ENCODE measurements around the gene C2orf92. TPM values are rescaled to one million over a fixed set of nuclear protein-coding genes. Genes with fewer than 3 reads are reported as not detected.
"Not testable (repeated sequence)": the region's sequence is repeated elsewhere in the genome, so short reads cannot be mapped to it uniquely, and the experiment has no call there.

The C2orf92 gene
- 1.4 TPM for polyA plus RNA-seq

- H3K9me3 Mint-ChIP-seq: no peaks in the 10 kb centered on the region
- peaks cover 2% of the 10 kb centered on the region for H3K36me3 Mint-ChIP-seq
- H3K4me1 Mint-ChIP-seq: peaks cover 3 to 6% (median 4%) of the 10 kb centered on the region in 3 donors
- peak within 1 kb of the TSS in 3 of 4 donors; percentile 54 to 73 (median 63) for H3K4me3 Mint-ChIP-seq
- H3K27ac Mint-ChIP-seq: peak within 1 kb of the TSS in 2 of 3 donors; percentile 64 to 77
- H3K27me3 Mint-ChIP-seq: no peaks in the 10 kb centered on the region
These were observed at the start of gene C2orf92 for GRCh38 chr2:97669448-97669847. TSS of gene C2orf92 (plus strand) at chr2:97669713. CDS start at chr2:97669789, 76 bp downstream.

GRCh38 chr2:97620492-97620891, 49.0 kb upstream of the C2orf92 start:
- H3K4me1 Mint-ChIP-seq, H3K36me3 Mint-ChIP-seq, H3K9me3 Mint-ChIP-seq, H3K27ac Mint-ChIP-seq, H3K4me3 Mint-ChIP-seq, H3K27me3 Mint-ChIP-seq: not testable (repeated sequence)

- not testable (repeated sequence) for H3K36me3 Mint-ChIP-seq, H3K27me3 Mint-ChIP-seq, H3K4me1 Mint-ChIP-seq, H3K4me3 Mint-ChIP-seq, H3K9me3 Mint-ChIP-seq, H3K27ac Mint-ChIP-seq
These were observed 46.5 kb upstream of the C2orf92 start for GRCh38 chr2:97622976-97623375.

- H3K36me3 Mint-ChIP-seq, H3K4me3 Mint-ChIP-seq, H3K27ac Mint-ChIP-seq, H3K4me1 Mint-ChIP-seq, H3K9me3 Mint-ChIP-seq, H3K27me3 Mint-ChIP-seq: not testable (repeated sequence)
These were observed 44.0 kb upstream of the C2orf92 start for GRCh38 chr2:97625354-97626048.

- H3K4me1 Mint-ChIP-seq, H3K27ac Mint-ChIP-seq, H3K9me3 Mint-ChIP-seq: not testable (repeated sequence)
These were observed 43.5 kb upstream of the C2orf92 start for GRCh38 chr2:97626049-97626430.

GRCh38 chr2:97644023-97644717, 25.3 kb upstream of the C2orf92 start:
- Mint-ChIP-seq H3K27ac (no peak overlapping the region), H3K4me1 (peaks cover 10 to 20% (median 11%) of the 10 kb centered on the region in 3 donors), H3K36me3 (no peaks in the 10 kb centered on the region), H3K9me3 (no peaks in the 10 kb centered on the region), H3K27me3 (peaks cover 2% of the 10 kb centered on the region), H3K4me3 (peak overlapping the region in 3 of 4 donors; percentile 38 to 69 (median 61))

More at GRCh38 chr2:97626049-97626430, 43.5 kb upstream of the C2orf92 start:
- H3K4me3 Mint-ChIP-seq, H3K36me3 Mint-ChIP-seq, H3K27me3 Mint-ChIP-seq: not testable (repeated sequence)

- Mint-ChIP-seq H3K27ac (peak overlapping the region; percentile 85 to 95 (median 92)), H3K27me3 (no peaks in the 10 kb centered on the region), H3K4me3 (peak overlapping the region; percentile 93 to 97 (median 94)), H3K4me1 (peaks cover 11 to 20% (median 13%) of the 10 kb centered on the region in 3 donors), H3K36me3 (no peaks in the 10 kb centered on the region), H3K9me3 (no peaks in the 10 kb centered on the region)
These were observed 24.3 kb upstream of the C2orf92 start for GRCh38 chr2:97645112-97645694.

GRCh38 chr2:97645695-97646629, 23.6 kb upstream of the C2orf92 start, which contains the start of gene COX5B:
TSS of gene COX5B (plus strand) at chr2:97646062. CDS start at chr2:97646087, 25 bp downstream.
- Mint-ChIP-seq H3K9me3 (no peaks in the 10 kb centered on the region), H3K27ac (peak within 1 kb of the TSS; percentile 85 to 97 (median 95)), H3K4me3 (peak within 1 kb of the TSS; percentile 93 to 97 (median 94)), H3K36me3 (no peaks in the 10 kb centered on the region), H3K27me3 (no peaks in the 10 kb centered on the region), H3K4me1 (peaks cover 11 to 24% (median 13%) of the 10 kb centered on the region in 3 donors)

- Mint-ChIP-seq H3K27ac (peak overlapping the region; percentile 85 to 97 (median 86)), H3K9me3 (no peaks in the 10 kb centered on the region), H3K4me1 (peaks cover 13 to 26% (median 15%) of the 10 kb centered on the region in 3 donors), H3K4me3 (peak overlapping the region; percentile 87 to 95 (median 94)), H3K36me3 (no peaks in the 10 kb centered on the region), H3K27me3 (no peaks in the 10 kb centered on the region)
These were observed 22.5 kb upstream of the C2orf92 start for GRCh38 chr2:97646977-97647376.

- peak overlapping the region in 1 of 4 donors; percentile 77 for H3K4me3 Mint-ChIP-seq
These were observed 18.4 kb upstream of the C2orf92 start for GRCh38 chr2:97651114-97651513.

GRCh38 chr2:97653473-97653872, 16.0 kb upstream of the C2orf92 start:
- Mint-ChIP-seq H3K9me3 (peaks cover 0 to 2% (median 1%) of the 10 kb centered on the region in 3 donors), H3K27me3 (no peaks in the 10 kb centered on the region), H3K27ac (peak overlapping the region in 1 of 3 donors; percentile 19), H3K4me1 (peaks cover 4 to 7% (median 5%) of the 10 kb centered on the region in 3 donors), H3K36me3 (peaks cover 4% of the 10 kb centered on the region), H3K4me3 (peak overlapping the region in 1 of 4 donors; percentile 56)

More at GRCh38 chr2:97651114-97651513, 18.4 kb upstream of the C2orf92 start:
- H3K27me3 Mint-ChIP-seq: no peaks in the 10 kb centered on the region
- H3K27ac Mint-ChIP-seq: peak overlapping the region in 1 of 3 donors; percentile 28
- peaks cover 4% of the 10 kb centered on the region for H3K36me3 Mint-ChIP-seq
- H3K9me3 Mint-ChIP-seq: peaks cover 0 to 2% (median 1%) of the 10 kb centered on the region in 3 donors
- H3K4me1 Mint-ChIP-seq: peaks cover 11 to 19% (median 12%) of the 10 kb centered on the region in 3 donors

GRCh38 chr2:97653874-97654273, 15.6 kb upstream of the C2orf92 start:
- H3K27me3 Mint-ChIP-seq: no peaks in the 10 kb centered on the region
- H3K4me3 Mint-ChIP-seq: peak overlapping the region in 1 of 4 donors; percentile 56
- H3K27ac Mint-ChIP-seq: peak overlapping the region in 2 of 3 donors; percentile 19 to 81
- peaks cover 4 to 6% (median 5%) of the 10 kb centered on the region in 3 donors for H3K4me1 Mint-ChIP-seq
- H3K9me3 Mint-ChIP-seq: peaks cover 0 to 2% (median 1%) of the 10 kb centered on the region in 3 donors
- peaks cover 4% of the 10 kb centered on the region for H3K36me3 Mint-ChIP-seq

GRCh38 chr2:97654309-97654708, 15.2 kb upstream of the C2orf92 start:
- H3K9me3 Mint-ChIP-seq: peaks cover 0 to 2% (median 1%) of the 10 kb centered on the region in 3 donors
- H3K36me3 Mint-ChIP-seq: peaks cover 4% of the 10 kb centered on the region
- peak overlapping the region in 1 of 4 donors; percentile 56 for H3K4me3 Mint-ChIP-seq
- peak overlapping the region in 2 of 3 donors; percentile 19 to 81 for H3K27ac Mint-ChIP-seq
- H3K27me3 Mint-ChIP-seq: no peaks in the 10 kb centered on the region
- peaks cover 4 to 6% (median 5%) of the 10 kb centered on the region in 3 donors for H3K4me1 Mint-ChIP-seq

- Mint-ChIP-seq H3K27ac (peak overlapping the region in 1 of 3 donors; percentile 45), H3K9me3 (peaks cover 0 to 2% (median 1%) of the 10 kb centered on the region in 3 donors), H3K4me3 (peak overlapping the region in 1 of 4 donors; percentile 56), H3K4me1 (peaks cover 3 to 6% (median 4%) of the 10 kb centered on the region in 3 donors), H3K27me3 (no peaks in the 10 kb centered on the region), H3K36me3 (peaks cover 4% of the 10 kb centered on the region)
These were observed 14.7 kb upstream of the C2orf92 start for GRCh38 chr2:97654791-97655190.

Data from IgD-negative memory B cell (primary cell).